Measurements from ENCODE around the gene SPRN.

Gene SPRN

GRCh38 chr10:133381036-133381435 lies 43.4 kb downstream of the SPRN start:
- TF ChIP-seq ZC3H10 (CRISPR knock-in tag; IDR thresholded peaks at IDR 0.05) (no peak), TOX (CRISPR knock-in tag; IDR thresholded peaks at IDR 0.05; ENCODE audit: borderline replicate concordance) (no peak)
- no peak for ATAC-seq

GRCh38 chr10:133379801-133380666 lies 44.4 kb downstream of the SPRN start:
- ATAC-seq, result no peak
- TF ChIP-seq ISL1 (CRISPR knock-in tag; IDR thresholded peaks at IDR 0.05) (no peak), BACH2 (CRISPR knock-in tag; IDR thresholded peaks at IDR 0.05; ENCODE audit: borderline replicate concordance) (no peak), ZC3H10 (CRISPR knock-in tag; IDR thresholded peaks at IDR 0.05) (no peak), TCF4 (CRISPR knock-in tag; IDR thresholded peaks at IDR 0.05; ENCODE audit: borderline replicate concordance) (no peak), CREB5 (CRISPR knock-in tag; IDR thresholded peaks at IDR 0.05; ENCODE audit: low read depth) (no peak), PATZ1 (CRISPR knock-in tag; IDR thresholded peaks at IDR 0.05; ENCODE audit: borderline replicate concordance) (no peak), PPARA (CRISPR knock-in tag; IDR thresholded peaks at IDR 0.05; ENCODE audit: borderline replicate concordance) (no peak), ARNTL (CRISPR knock-in tag; IDR thresholded peaks at IDR 0.05; ENCODE audit: borderline replicate concordance, low read depth) (no peak), TSHZ2 (CRISPR knock-in tag; IDR thresholded peaks at IDR 0.05) (no peak), ZNF565 (CRISPR knock-in tag; conservative IDR thresholded peaks at IDR 0.05; ENCODE audit: low read depth) (no peak), ZNF70 (CRISPR knock-in tag; IDR thresholded peaks at IDR 0.05) (no peak)

- ATAC-seq, result peak; percentile 45
- TF ChIP-seq ESRRG (CRISPR knock-in tag; IDR thresholded peaks at IDR 0.05) (no peak), TSHZ2 (CRISPR knock-in tag; IDR thresholded peaks at IDR 0.05) (no peak), GLIS3 (CRISPR knock-in tag; IDR thresholded peaks at IDR 0.05) (no peak), PPARA (CRISPR knock-in tag; IDR thresholded peaks at IDR 0.05; ENCODE audit: borderline replicate concordance) (no peak), BACH2 (CRISPR knock-in tag; IDR thresholded peaks at IDR 0.05; ENCODE audit: borderline replicate concordance) (no peak), ZNF70 (CRISPR knock-in tag; IDR thresholded peaks at IDR 0.05) (no peak), POU6F1 (CRISPR knock-in tag; IDR thresholded peaks at IDR 0.05; ENCODE audit: borderline replicate concordance, low read depth) (no peak), ARNTL (CRISPR knock-in tag; IDR thresholded peaks at IDR 0.05; ENCODE audit: borderline replicate concordance, low read depth) (no peak), ISL1 (CRISPR knock-in tag; IDR thresholded peaks at IDR 0.05) (no peak), OSR1 (CRISPR knock-in tag; IDR thresholded peaks at IDR 0.05) (no peak), RARB (CRISPR knock-in tag; IDR thresholded peaks at IDR 0.05) (no peak), CREB5 (CRISPR knock-in tag; IDR thresholded peaks at IDR 0.05; ENCODE audit: low read depth) (no peak), SNAI2 (CRISPR knock-in tag; IDR thresholded peaks at IDR 0.05) (no peak), TCF4 (CRISPR knock-in tag; IDR thresholded peaks at IDR 0.05; ENCODE audit: borderline replicate concordance) (no peak), PATZ1 (CRISPR knock-in tag; IDR thresholded peaks at IDR 0.05; ENCODE audit: borderline replicate concordance) (no peak), ZFP30 (CRISPR knock-in tag; IDR thresholded peaks at IDR 0.05) (no peak), ZNF565 (CRISPR knock-in tag; conservative IDR thresholded peaks at IDR 0.05; ENCODE audit: low read depth) (no peak), ZNF8 (CRISPR knock-in tag; IDR thresholded peaks at IDR 0.05) (no peak)
These were observed 45.1 kb downstream of the SPRN start, which contains the start of gene PAOX for GRCh38 chr10:133379152-133379800. Gene PAOX (plus strand): TSS chr10:133379262. CDS start chr10:133379317, 55 bp downstream.

Data from SK-N-SH treated with all-trans-retinoic acid at 6 μM for 48 hours (cell line).